GM21367 (cell line): ENCODE measurements around the gene IRGQ.
"Not testable (repeated sequence)": the region's sequence is repeated elsewhere in the genome, so short reads cannot be mapped to it uniquely, and the experiment has no call there.

Experiments used
- ATAC-seq: cut with Tn5 transposase; IDR thresholded peaks from one replicate; pipeline ENCODE4 v1.9.1; 2021; ENCODE audit not compliant: unreplicated experiment

IRGQ gene

DNA sequence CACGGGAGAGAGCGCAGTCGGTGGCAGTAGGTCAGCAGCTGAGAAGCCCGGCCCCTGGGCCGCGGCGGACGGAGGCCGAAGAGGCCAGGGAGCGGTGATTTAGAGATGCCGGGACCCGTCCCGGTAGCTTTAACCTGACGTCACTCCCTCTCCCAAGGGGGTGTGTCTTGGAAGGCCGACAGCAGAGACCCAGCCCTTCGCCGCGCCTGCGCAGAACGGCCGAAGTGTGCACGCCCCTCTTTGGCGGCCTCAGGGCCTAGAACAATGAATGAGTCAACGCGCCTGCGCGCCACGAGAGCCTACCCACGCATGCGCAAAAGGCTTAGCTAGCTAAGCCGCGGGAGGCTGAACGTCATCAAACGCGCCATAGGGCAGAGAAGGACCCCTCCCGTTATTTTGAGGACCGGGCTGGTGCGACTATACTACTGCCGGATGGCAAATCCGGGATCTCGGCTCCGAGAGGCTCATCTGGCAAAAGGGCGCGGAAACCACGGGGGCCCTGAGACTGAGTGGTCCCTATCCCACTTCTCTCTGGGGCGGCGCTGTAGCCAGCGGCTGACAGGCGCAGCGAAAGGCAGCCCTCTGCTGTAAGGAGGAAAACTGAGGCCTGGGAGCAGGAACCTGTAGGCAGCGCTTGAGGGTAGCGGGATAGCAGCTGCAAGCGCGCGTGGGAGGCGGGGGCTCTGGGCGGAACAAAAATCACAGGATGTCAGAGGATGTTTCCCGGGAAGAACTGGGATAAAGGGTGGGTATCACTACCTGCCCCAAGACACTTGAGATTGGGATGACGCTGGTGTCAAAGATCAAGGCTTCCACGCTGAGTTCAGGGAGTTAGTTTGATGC is at the start of gene IRGQ, which contains the start of gene ZNF576:
IRGQ (minus strand) TSS at position 136 of the 843 bp plus-strand sequence. CDS start 796 bp downstream, outside the sequence.
ZNF576 (plus strand) TSS at position 597 of the 843 bp plus-strand sequence. CDS start 514 bp downstream, outside the sequence.
- ATAC-seq, result peak; percentile 64

DNA sequence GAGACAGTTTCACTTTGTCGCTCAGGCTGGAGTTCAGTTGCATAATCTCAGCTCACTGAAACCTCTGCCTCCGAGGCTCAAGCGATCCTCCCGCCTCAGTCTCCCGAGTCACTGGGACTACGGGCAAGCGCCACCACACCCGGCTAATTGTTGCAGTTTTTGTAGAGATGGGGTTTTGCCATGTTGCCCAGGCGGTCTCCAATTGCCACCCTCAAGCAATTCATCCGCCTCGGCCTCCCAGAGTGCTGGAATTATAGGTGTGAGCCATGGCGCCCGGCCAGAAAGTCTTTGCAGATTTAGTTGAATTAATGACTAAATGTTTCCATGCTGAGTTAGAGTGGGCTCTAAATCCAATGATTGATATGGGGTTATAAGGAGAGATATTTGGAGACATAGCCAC is 48.2 kb upstream of the IRGQ start:
- ATAC-seq, result no peak

GRCh38 chr19:43643326-43643725 is 47.4 kb upstream of the IRGQ start:
- no peak for ATAC-seq

DNA sequence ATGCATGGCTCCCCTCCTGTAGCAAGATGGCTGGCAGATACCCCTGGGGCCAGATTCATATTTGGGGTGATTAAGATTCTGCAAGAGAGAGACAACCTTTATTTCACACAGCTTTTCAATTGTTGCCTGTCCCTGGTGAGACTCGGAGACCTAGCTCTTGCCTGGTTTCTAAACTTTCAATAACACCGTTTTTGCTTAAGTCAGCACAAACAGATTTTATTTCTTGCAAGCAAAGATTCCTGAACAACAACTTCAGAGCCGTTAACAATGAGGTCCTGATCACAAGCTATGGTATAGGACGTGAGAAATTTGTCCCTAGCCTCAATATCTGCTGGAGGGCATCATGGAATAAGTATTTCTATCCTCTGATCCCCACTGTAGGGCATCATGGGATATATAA is 46.6 kb upstream of the IRGQ start:
- no peak for ATAC-seq

DNA sequence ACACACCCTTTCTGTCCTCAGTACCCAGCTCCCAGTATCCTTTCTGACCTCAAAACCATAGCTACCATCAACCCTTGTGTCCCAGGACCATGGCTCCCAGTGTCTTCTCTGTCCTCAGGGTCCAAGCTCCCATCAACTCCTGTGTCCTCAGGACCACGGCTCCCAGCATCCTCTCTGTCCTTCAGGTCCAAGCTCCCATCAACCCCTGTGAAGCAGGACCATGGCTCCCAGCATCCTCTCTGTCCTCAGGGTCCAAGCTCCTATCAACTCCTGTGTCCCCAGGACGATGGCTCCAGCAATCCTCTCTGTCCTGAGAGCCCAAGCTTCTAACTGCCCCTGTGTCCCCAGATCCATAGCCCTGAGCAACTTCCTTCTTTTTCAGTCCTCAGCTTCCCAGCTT is 45.4 kb upstream of the IRGQ start:
- ATAC-seq, result no peak

GRCh38 chr19:43640424-43640757 is 44.5 kb upstream of the IRGQ start:
- no peak for ATAC-seq

- ATAC-seq, result no peak
These were observed 43.8 kb upstream of the IRGQ start, which contains the start of gene CADM4 for GRCh38 chr19:43639519-43640423. TSS of gene CADM4 (minus strand) at chr19:43639850. CDS start at chr19:43639790, 60 bp downstream.

- ATAC-seq, result no peak
These were observed 43.1 kb upstream of the IRGQ start for GRCh38 chr19:43638995-43639518.

DNA sequence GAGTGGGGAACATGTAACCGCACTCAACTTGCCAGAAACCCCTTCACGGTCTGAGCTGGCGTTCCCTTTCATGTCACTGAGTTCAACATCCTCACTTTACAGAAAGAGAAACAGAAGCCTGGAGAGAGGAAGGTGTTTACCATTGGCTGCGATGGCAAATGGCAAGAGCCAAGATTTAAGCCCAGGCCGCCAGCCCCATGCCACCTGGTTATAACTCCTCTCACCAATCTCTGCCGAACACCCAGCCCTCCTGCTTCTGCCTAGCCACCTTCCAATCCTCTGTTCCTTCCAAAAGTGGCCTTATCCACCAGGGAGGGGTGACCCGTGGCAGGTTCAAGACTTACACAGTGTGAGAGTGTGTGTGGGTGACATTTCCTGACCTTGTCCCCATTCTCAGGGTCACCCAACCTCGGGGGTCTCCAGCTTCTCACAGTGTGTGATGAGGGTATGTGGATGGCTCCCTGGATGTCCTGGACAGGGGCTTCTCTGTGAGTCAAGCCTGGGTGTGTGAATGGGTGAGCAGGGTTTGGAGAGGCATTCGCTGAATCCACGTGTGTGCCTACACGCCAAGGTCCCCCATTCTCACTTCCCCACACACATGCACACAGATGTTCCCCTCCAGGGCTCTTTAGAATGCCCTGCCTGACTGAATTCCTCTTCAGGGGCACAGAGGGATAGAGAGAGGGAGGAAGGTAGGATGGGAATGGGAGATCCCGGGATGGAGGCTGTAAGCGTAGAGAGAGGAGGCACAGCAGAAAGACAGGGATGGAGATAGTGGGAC is 42.5 kb upstream of the IRGQ start:
- no peak for ATAC-seq

DNA sequence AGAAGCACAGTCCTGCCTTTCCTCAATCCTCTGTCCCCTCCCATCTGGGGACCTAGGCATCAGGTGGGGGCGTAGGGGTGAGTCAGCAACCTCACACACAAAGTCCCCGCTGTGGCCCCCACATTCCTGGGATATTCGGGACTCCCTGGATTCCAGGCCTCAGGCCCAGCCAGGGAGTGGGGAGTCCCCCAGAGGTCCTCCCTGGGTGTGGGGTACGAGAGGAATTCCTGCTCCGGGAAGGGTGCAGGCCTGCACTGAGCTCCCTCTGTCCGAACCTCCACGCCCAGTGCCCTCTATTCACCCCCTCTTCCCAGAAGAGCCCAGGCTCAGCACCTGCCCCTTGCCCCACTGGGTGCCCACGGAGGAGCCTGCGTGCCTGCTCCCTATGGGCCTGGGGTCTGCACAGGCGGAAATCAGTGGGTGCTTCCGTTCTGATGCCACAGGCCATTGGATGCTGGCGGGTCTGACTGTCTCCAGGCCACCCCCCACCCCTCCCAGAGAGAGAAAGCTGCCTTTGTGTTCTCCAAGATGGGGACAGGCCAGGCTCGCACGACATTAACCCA is 40.3 kb upstream of the IRGQ start:
- no peak for ATAC-seq

GRCh38 chr19:43635561-43635940 is 39.6 kb upstream of the IRGQ start:
- ATAC-seq, result not testable (repeated sequence)

DNA sequence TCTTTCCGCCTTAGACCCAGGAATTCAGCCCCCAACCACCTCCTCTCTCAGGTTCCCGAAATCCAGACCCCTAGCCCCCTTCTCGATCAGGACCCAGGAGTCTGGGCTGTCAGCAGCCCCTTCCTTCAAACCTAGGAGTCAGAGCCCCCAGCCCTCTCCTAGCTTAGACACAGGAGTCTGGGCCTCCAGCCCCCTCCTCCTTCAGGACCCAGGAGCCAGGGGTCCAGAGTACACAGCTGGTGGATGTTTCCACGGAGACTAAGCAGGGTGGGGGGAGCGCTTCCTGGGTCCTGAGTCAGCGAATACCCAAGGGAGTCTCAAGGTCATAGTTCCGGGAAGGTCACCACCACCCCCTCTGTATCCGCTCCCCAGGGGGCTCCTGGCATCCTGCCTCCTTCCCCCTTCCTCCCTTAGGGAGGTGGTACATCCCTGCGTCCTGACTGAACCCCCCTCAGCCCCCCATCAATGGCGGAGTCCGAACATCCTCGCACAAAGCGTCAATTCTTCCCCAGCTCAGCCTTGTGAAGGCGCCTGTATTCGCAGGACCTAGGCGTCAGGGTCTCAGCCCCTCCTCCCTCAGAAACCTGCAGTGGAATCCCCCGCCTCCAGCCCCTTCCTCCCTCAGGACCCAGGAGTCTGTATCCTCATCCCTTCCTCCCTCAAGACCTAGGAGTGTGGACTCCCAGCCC is 39.1 kb upstream of the IRGQ start:
- no peak for ATAC-seq

GRCh38 chr19:43634506-43634871 is 38.6 kb upstream of the IRGQ start:
- no peak for ATAC-seq

DNA sequence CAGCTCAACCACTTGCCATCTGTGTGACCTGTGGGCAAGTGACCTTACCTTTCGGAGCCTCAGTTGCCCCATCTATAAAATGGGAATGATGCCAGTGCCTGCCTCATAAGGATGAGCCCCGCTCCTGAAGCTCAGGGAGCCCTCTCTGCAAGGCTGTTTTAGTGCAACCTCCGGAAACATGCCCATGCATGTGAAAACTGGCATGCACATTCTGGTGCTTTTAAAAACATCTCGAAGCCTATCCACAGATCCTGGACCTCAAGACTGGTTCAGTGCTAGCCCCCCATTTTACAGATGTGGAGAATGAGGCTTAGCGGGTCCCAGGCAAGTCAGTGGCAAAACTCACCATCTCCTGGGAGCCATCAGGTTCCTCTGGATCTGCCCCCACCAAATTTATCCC is 38.1 kb upstream of the IRGQ start:
- ATAC-seq, result no peak

- no peak for ATAC-seq
These were observed 37.6 kb upstream of the IRGQ start for GRCh38 chr19:43633520-43633919.

- no peak for ATAC-seq
These were observed 35.6 kb upstream of the IRGQ start for GRCh38 chr19:43631491-43631890.

DNA sequence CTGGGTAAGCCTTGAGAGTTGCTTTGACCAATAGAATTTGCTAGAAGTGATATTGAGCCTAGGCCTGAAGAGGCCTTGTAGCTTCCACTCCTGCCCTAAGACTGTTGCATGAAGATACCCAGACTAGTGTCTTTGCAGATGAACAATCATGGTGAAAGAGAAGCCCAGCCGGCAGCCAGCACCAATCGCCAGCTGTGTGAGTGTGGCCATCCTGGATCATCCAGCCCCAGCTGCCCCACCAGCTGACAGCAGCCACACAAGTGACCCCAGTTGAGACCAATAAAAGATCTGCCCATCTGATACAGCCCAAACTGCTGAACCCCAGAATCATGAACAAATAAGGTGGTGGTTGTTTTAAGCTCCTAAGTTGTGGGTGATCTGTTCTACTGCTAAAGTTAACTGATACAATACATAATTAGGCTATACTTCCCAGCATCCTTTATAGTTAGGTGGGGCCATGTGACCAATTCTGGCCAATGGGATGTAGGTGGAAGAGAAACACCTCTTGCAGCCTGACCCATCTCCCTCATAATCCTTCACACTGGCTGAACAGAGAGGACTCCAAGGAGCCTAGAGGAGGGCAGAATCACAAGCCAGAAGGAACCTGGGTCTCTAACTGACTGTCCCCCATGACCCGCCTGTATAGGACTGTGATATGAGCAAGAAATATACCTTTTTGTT is 32.9 kb upstream of the IRGQ start:
- no peak for ATAC-seq

DNA sequence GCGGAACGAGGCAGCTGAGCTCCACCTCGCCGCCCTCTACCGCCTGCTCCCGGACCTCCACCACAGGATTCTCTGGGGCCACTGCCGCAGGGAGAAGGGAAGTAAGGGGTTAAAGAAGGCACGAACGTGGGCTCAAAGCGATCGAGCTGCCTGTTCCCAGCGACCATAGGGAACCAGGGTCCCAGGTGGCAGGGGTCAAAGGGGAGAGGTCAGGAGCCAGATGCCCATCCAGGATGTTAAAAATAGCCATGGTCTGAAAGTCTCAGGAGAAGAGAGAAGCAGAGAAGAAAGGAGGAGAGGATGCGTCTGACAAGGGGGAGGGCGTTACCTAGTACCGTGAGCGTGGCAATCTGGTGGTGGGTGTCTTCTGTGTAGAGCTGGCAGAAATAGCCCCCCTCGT is 30.9 kb upstream of the IRGQ start:
- no peak for ATAC-seq

- no peak for ATAC-seq
These were observed 30.1 kb upstream of the IRGQ start for GRCh38 chr19:43625918-43626579.
